Measurements from ENCODE around the gene MARK4. TPM values are rescaled to one million over a fixed set of nuclear protein-coding genes. Genes with fewer than 3 reads are reported as not detected.
A peak's percentile ranks its signal among the peaks of the same experiment; 100 is the strongest.

The MARK4 gene
- total RNA-seq, 2 donors from 2014 or later, result 12.7 to 28.6 TPM

DNA sequence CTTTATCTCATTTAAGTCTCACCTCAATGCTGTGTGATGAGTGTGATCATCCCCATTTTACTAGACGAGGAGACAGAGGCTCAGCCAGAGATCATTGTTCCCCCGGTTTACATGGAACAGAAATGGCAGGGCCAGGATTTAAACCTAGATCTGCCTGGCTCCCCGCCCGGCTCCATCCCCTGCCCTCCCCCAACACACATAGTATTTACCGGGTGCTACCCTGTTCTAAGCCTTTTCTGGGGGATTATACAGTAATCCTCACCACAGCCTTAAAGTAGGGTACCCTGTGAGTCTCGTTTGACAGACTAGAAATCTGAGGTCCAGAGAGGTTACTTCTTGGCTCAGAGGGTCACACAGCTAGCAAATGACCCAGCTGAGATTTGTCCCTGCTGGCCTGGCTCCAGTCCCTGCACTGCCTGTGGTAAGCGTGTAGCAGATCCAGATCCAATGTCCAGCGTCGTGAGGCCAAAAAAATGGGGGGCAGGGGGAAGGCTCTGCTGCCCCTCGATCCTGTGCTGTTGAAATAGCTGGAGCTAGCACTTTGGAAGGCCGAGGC, 85.7 kb downstream of the MARK4 start:
- H3K36me3 ChIP-seq, result no peaks in the 10 kb centered on the region
- H3K9me3 ChIP-seq, result no peaks in the 10 kb centered on the region
- no peaks in the 10 kb centered on the region for H3K27me3 ChIP-seq
- DNase-seq, result no peak
- intact Hi-C loops (cut with DNase I), result no loop called here
- no peak overlapping the region for H3K9ac ChIP-seq (ENCODE audit: low read depth in 2 of 2, low read length in 2 of 2)
- H3K27ac ChIP-seq, result no peak overlapping the region
- TF ChIP-seq, protein P1, sequence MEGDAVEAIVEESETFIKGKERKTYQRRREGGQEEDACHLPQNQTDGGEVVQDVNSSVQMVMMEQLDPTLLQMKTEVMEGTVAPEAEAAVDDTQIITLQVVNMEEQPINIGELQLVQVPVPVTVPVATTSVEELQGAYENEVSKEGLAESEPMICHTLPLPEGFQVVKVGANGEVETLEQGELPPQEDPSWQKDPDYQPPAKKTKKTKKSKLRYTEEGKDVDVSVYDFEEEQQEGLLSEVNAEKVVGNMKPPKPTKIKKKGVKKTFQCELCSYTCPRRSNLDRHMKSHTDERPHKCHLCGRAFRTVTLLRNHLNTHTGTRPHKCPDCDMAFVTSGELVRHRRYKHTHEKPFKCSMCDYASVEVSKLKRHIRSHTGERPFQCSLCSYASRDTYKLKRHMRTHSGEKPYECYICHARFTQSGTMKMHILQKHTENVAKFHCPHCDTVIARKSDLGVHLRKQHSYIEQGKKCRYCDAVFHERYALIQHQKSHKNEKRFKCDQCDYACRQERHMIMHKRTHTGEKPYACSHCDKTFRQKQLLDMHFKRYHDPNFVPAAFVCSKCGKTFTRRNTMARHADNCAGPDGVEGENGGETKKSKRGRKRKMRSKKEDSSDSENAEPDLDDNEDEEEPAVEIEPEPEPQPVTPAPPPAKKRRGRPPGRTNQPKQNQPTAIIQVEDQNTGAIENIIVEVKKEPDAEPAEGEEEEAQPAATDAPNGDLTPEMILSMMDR (IDR thresholded peaks at IDR 0.05), result no peak
- no peaks in the 10 kb centered on the region for H3K4me1 ChIP-seq
- no peak overlapping the region for H3K4me3 ChIP-seq

DNA sequence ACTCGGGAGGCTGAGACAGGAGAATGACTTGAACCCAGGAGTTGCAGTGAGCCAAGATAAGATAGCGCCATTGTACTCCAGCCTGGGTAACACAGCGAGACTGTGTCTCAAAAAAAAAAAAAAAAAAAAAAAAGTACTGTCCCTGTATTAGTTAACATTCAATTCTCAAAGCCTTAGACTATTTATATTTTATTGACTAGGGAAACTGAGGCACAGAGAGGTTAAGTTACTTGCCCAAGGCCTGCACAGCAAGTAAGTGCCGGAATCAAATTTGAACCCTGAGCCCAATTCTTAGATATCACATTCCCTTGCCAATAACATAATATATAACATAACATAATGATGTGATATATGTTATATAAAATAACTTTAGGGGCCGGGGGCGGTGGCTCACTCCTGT, 88.6 kb downstream of the MARK4 start:
- Histone ChIP-seq H3K36me3 (no peaks in the 10 kb centered on the region), H3K4me3 (no peak overlapping the region), H3K4me1 (no peaks in the 10 kb centered on the region), H3K9ac (ENCODE audit: low read depth in 2 of 2, low read length in 2 of 2) (no peak overlapping the region), H3K27me3 (no peaks in the 10 kb centered on the region), H3K27ac (no peak overlapping the region), H3K9me3 (no peaks in the 10 kb centered on the region)
- TF ChIP-seq, protein P1 (IDR thresholded peaks at IDR 0.05), result no peak
- DNase-seq, result no peak
- intact Hi-C loops (cut with DNase I), result no loop called here

DNA sequence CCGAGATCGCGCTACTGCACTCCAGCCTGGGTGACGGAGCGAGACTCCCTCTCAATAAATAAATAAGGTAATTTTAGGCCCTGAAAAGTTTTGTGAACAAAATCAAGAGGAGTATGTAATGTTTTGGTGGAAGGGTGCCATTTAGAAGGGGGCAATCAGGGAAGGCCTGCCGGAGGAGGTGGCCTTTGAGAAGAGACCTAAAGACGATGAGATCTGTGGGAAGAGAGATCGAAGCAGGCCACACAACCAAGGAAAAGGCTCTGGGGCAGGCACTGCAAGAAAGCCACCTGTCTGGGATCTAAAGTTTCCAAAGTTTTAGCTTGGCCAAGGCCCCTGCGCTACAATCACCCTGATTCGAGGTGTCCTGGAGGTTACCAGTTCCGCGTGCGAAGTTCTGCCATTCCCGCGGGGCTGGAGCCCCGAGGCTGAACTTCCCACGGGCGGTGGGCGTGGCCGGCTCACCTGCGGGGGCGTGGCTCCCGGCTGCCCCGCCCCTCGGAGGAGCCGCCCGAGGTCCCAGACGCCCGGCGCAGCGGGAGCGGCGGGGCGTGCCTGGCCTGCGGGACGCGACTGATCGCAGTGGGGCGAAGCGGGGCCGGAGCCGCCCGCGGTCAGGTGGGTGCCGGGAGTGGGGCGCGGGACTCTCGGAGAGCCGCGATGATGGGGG, 89.3 kb downstream of the MARK4 start, which contains the start of gene KLC3:
Gene KLC3 (plus strand): TSS at position 519 of the 667 bp plus-strand sequence. CDS start 4,792 bp downstream, outside the sequence.
- Histone ChIP-seq H3K4me1 (no peaks in the 10 kb centered on the region), H3K9me3 (no peaks in the 10 kb centered on the region), H3K27ac (no peak within 1 kb of the TSS), H3K9ac (ENCODE audit: low read depth in 2 of 2, low read length in 2 of 2) (no peak within 1 kb of the TSS), H3K27me3 (peaks cover 6% of the 10 kb centered on the region), H3K36me3 (no peaks in the 10 kb centered on the region), H3K4me3 (peak within 1 kb of the TSS; percentile 15)
- TF ChIP-seq, protein P1 (IDR thresholded peaks at IDR 0.05), result no peak
- DNase-seq, result peak; percentile 63
- intact Hi-C loops (cut with DNase I), result no loop called here

DNA sequence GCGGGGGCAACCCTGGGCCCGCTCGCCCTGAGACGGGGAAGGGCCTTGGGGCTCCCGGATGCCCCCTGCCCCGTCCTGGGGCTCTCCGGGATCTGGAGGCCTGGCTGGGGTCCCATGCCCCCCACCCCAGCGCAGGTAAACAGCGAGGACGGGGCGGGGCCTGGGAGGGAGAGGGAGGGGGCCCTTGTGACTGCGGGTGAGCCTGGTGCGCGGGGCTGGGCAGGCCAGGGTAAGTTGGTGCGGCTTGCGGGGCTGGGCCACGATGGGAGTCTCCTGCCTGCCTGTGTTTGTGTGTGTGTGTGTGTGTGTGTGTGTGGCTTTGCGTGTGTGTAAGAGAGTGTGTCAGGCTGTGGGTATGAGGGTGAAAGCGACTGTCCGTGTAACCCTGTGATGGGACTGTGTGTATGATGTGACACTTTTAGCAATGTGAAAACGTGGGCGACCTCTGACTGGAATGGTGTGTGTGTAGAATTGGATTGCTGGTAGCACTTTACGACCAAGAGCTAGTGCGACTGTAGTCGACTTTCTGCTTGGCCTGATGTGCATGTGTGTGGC, 89.9 kb downstream of the MARK4 start:
- Histone ChIP-seq H3K9me3 (no peaks in the 10 kb centered on the region), H3K27ac (no peak overlapping the region), H3K36me3 (no peaks in the 10 kb centered on the region), H3K9ac (ENCODE audit: low read depth in 2 of 2, low read length in 2 of 2) (no peak overlapping the region), H3K27me3 (peaks cover 8% of the 10 kb centered on the region), H3K4me3 (peak overlapping the region; percentile 15), H3K4me1 (no peaks in the 10 kb centered on the region)
- intact Hi-C loops (cut with DNase I), result no loop called here
- DNase-seq, result no peak
- TF ChIP-seq, protein P1 (IDR thresholded peaks at IDR 0.05), result no peak

DNA sequence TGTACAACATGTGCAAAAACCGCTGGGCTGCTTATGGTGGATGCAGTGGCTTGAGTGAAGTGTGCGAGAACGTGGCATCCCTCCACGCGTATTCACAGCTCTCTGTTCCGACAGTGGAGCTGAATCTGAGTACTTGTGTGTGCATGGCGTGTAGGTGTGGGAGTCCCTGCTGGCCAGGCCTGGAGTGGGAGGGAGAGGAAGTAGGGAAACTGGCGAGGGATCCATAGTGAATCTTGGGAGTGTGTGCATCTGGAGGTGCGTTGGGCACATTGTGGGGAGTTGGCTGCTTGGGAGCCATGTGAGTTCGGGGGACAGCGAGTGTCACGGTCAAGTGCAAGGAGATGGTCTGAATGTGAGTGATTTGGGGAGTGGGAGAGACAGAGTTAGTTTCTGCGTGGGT, 91.8 kb downstream of the MARK4 start:
- TF ChIP-seq, protein P1 (IDR thresholded peaks at IDR 0.05), result no peak
- Histone ChIP-seq H3K9me3 (no peaks in the 10 kb centered on the region), H3K4me3 (no peak overlapping the region), H3K4me1 (no peaks in the 10 kb centered on the region), H3K27me3 (peaks cover 8% of the 10 kb centered on the region), H3K27ac (no peak overlapping the region), H3K36me3 (no peaks in the 10 kb centered on the region), H3K9ac (ENCODE audit: low read depth in 2 of 2, low read length in 2 of 2) (no peak overlapping the region)
- DNase-seq, result no peak
- intact Hi-C loops (cut with DNase I), result no loop called here

Measured in colonic mucosa (tissue), 4 donors.